Common myeloid progenitor, CD34-positive (primary cell): ENCODE measurements around the gene PRB3.
A peak's percentile ranks its signal among the peaks of the same experiment; 100 is the strongest.

Experiments used
- CTCF ChIA-PET: fragments of 350-600 bp; sonication (Branson Sonifier 250); formaldehyde crosslinking; loops from one replicate; lab custom pipeline; 2021; ENCODE audit warnings: antibody characterized with exemption; lab: Charles Lee
- POLR2A ChIA-PET: fragments of 350-600 bp; sonication (Branson Sonifier 250); formaldehyde crosslinking; loops from one replicate; lab custom pipeline; 2021; ENCODE audit warnings: antibody characterized with exemption; lab: Charles Lee
- DNase-seq, 3 donors: peaks; one replicate each; pipeline versions ENCODE4 v3.0.0 to v3.0.0-alpha.2; 2013
- H3K27ac ChIP-seq, 2 experiments: 1 replicate in 1 of 2; 2 replicates in 1 of 2; pipeline ENCODE4 v1.7.0; 2013; ENCODE audit warnings: inconsistent platforms in 2 of 2, low read length in 2 of 2, mild to moderate bottlenecking in 2 of 2, low read depth in 1 of 2, moderate library complexity in 1 of 2; ENCODE audit not compliant: severe bottlenecking in 2 of 2, insufficient read depth in 1 of 2, poor library complexity in 1 of 2
- H3K27me3 ChIP-seq, 5 experiments: replicated peaks in 2 of 5; 1 replicate in 3 of 5; 2 replicates in 2 of 5; pipeline versions ENCODE4 v1.6.1 to v1.7.0; 2013; ENCODE audit warnings: low read length in 4 of 5, mild to moderate bottlenecking in 2 of 5, moderate library complexity in 2 of 5, inconsistent platforms in 1 of 5; ENCODE audit not compliant: insufficient read depth in 5 of 5, control insufficient read depth in 4 of 5
- H3K36me3 ChIP-seq, 4 experiments: 1 replicate in 2 of 4; 2 replicates in 2 of 4; pipeline versions ENCODE4 v1.6.1 to v1.7.0; 2013; ENCODE audit warnings: low read length in 3 of 4, control low read depth in 1 of 4, mild to moderate bottlenecking in 1 of 4; ENCODE audit not compliant: control insufficient read depth in 4 of 4, insufficient read depth in 4 of 4
- H3K4me1 ChIP-seq, 4 experiments: 1 replicate in 3 of 4; 2 replicates in 1 of 4; pipeline versions ENCODE4 v1.6.1 to v1.7.1; 2013; ENCODE audit warnings: low read length in 3 of 4, mild to moderate bottlenecking in 3 of 4, control low read depth in 1 of 4, inconsistent platforms in 1 of 4, moderate library complexity in 1 of 4; ENCODE audit not compliant: control insufficient read depth in 4 of 4, insufficient read depth in 4 of 4; ENCODE audit errors: control extremely low read depth in 1 of 4
- H3K4me3 ChIP-seq, 7 experiments: 1 replicate in 4 of 7; 2 replicates in 3 of 7; pipeline versions ENCODE4 v1.5.1 to v1.7.0; 2013; ENCODE audit warnings: mild to moderate bottlenecking in 7 of 7, low read length in 6 of 7, moderate library complexity in 6 of 7, inconsistent platforms in 2 of 7, low read depth in 2 of 7, control low read depth in 1 of 7; ENCODE audit not compliant: insufficient read depth in 4 of 7, control insufficient read depth in 1 of 7; ENCODE audit errors: extremely low read depth in 1 of 7
- H3K9me3 ChIP-seq, 5 experiments: 1 replicate in 4 of 5; 2 replicates in 1 of 5; pipeline versions ENCODE4 v1.6.1 to v1.7.1; 2013; ENCODE audit warnings: low read length in 4 of 5, mild to moderate bottlenecking in 2 of 5, inconsistent platforms in 1 of 5, low read depth in 1 of 5, moderate library complexity in 1 of 5; ENCODE audit not compliant: control insufficient read depth in 4 of 5, insufficient read depth in 2 of 5; ENCODE audit errors: control extremely low read depth in 1 of 5
- WGBS: methylation state at CpG from one replicate; pipeline ENCODE4 v1.1.5; 2013; ENCODE audit not compliant: insufficient coverage; 5-methylcytosine and 5-hydroxymethylcytosine counted together

The PRB3 gene

DNA sequence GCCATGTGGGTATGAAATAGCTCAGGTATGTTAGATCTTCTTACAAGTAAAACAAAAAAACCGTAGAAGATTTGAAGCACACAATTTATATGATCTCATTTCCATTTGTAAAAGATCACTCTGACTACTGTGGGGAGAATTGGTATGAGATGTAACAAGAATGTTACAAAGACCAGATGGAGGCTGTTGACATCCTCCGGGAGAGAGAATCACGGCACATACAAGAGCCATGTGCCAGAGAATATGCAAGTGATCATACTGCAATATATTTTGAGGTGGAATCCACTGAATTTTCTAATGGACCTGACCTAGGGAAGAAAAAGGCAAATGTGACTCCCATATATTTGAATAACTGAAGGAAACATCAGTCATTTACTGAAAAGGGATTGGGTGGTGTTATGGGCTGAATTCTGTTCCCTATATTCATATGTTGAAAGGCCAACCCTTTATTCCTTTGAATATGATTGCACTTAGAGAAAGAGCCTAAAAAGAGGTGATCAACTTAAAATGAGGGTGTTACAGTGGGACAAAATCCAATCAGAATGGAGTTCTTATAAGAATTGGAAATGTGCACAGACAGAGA lies 29.1 kb downstream of the PRB3 start:
- Histone ChIP-seq H3K4me1 (no peaks in the 10 kb centered on the region), H3K36me3 (no peaks in the 10 kb centered on the region), H3K4me3 (no peak overlapping the region), H3K9me3 (peaks cover 0 to 3% (median 0%) of the 10 kb centered on the region in 5 experiments), H3K27ac (no peak overlapping the region), H3K27me3 (no peaks in the 10 kb centered on the region)
- WGBS: 100% methylated on average over 2 of the region's 3 CpGs
- CTCF ChIA-PET: no interaction called here
- POLR2A ChIA-PET: no interaction called here
- DNase-seq: no peak

DNA sequence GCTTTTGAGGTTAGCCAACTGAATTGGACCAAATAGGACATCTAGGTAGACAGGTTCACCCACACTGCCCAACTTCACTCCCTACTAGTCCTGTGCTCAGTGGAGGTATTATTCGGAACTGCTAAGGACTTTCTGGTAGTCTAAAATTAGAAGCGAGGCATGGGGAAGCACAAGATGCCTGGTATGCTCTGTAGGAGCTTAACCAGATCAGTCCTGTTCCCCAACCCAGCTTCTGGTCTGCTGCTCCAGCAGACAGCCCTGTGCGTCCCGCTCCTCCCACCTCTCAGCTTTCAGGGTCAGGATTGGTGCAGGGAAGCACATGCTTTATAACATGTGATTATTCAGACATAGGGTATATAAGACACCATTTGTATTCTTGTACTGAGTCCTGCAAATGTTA lies 31.2 kb downstream of the PRB3 start:
- DNase-seq: no peak
- H3K4me3 ChIP-seq: no peak overlapping the region
- POLR2A ChIA-PET: no interaction called here
- H3K4me1 ChIP-seq: no peaks in the 10 kb centered on the region
- no peaks in the 10 kb centered on the region for H3K27me3 ChIP-seq
- H3K9me3 ChIP-seq: peaks cover 0 to 3% (median 0%) of the 10 kb centered on the region in 5 experiments
- no peak overlapping the region for H3K27ac ChIP-seq
- H3K36me3 ChIP-seq: no peaks in the 10 kb centered on the region
- 100% methylated on average over 1 of the region's 4 CpGs for WGBS
- CTCF ChIA-PET: no interaction called here

DNA sequence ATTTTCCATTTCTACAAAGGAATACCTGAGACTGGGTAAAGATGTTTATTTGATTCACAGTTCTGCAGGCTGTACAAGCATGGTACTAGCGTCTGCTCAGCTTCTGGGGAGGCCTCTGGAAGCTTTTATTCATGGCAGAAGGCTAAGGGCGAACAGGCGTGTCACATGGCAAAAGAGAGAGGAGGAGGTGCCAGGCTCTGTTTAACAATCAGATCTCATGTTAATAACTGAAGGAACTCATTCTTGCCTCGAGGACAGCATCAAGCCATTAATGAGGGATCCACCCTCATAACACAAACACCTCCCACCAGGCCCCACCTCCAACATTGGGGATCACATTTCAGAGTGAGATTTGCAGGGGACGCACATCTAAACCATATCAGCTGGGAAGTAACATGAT lies 36.0 kb downstream of the PRB3 start:
- 100% methylated on average over 3 of the region's 5 CpGs for WGBS
- POLR2A ChIA-PET: no interaction called here

DNA sequence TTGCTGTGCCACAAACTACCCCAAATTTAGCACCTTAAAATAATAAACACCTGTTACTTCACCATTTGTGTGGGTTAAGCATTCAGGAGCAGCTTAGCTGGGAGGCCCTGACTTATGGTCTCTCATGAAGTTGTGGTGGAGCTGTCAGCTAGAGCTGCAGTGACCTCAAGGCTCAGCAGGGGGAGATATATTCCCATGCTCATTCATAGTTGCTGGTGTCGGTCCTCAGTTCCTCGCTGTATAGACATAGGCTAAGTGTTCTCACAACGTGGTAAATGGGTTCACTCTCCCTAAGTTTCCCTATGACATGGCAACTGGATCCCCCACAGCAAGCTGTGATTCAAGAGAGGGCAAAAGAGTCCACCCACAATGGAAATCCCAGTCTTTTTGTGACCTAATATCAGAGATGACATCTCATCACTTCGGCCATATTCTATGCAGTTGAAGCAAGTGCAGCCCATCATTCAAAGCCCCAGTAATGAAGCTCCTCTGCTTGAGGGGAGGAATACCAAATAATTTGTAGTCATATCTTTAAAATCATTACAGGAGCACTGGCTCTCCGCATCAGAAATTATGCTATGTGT lies 41.1 kb downstream of the PRB3 start:
- H3K4me3 ChIP-seq: no peak overlapping the region
- WGBS: 21% methylated on average over 3 of the region's 5 CpGs
- ChIA-PET POLR2A (no interaction called here), CTCF (interaction anchor here (0.6 to 4.6 kb wide), 6 partner anchors 29 to 459 kb away, joined by 3 to 48 read pairs (median 4); no protein-coding TSS in a partner anchor)
- no peaks in the 10 kb centered on the region for H3K27me3 ChIP-seq
- H3K4me1 ChIP-seq: no peaks in the 10 kb centered on the region
- H3K27ac ChIP-seq: no peak overlapping the region
- no peaks in the 10 kb centered on the region for H3K9me3 ChIP-seq
- H3K36me3 ChIP-seq: no peaks in the 10 kb centered on the region
- peak; percentile 13 to 69 (median 60) for DNase-seq

More for the DNA sequence above, 36.0 kb downstream of the PRB3 start:
- CTCF ChIA-PET: no interaction called here
- Histone ChIP-seq H3K4me3 (no peak overlapping the region), H3K27ac (no peak overlapping the region), H3K36me3 (no peaks in the 10 kb centered on the region), H3K9me3 (peaks cover 0 to 3% (median 0%) of the 10 kb centered on the region in 5 experiments), H3K4me1 (no peaks in the 10 kb centered on the region), H3K27me3 (no peaks in the 10 kb centered on the region)
- no peak for DNase-seq

DNA sequence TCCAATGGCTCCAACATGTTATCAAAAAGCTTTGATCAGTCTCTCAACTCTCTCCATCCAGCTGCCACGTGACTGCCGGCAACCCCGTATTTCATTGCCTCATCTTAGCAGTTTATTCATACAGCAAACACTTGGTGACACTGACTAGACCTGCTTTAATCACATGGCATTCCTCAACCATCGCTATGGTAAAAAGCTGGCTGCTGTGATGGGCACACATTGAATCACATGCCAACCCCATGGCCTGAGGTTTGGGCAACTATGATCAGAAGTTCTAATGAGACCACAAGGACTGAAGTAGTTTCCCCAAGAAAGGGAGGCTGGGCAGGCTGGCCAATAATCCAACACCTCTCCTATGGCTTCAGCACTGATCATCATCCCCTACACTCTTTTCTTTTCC lies 42.1 kb downstream of the PRB3 start:
- Histone ChIP-seq H3K36me3 (no peaks in the 10 kb centered on the region), H3K27me3 (no peaks in the 10 kb centered on the region), H3K4me1 (no peaks in the 10 kb centered on the region), H3K4me3 (no peak overlapping the region), H3K27ac (no peak overlapping the region), H3K9me3 (no peaks in the 10 kb centered on the region)
- CTCF ChIA-PET: interaction anchor here (1.2 to 4.6 kb wide), 3 partner anchors 14 to 458 kb away, joined by 3 to 48 read pairs (median 3); no protein-coding TSS in a partner anchor
- POLR2A ChIA-PET: no interaction called here
- no peak for DNase-seq
- WGBS: 98% methylated on average over 4 of the region's 4 CpGs
